HepG2 (cell line): ENCODE data around the gene TEDC1. TPM values are rescaled to one million over a fixed set of nuclear protein-coding genes. Genes with fewer than 3 reads are reported as not detected.
A peak's percentile ranks its signal among the peaks of the same experiment; 100 is the strongest.

ENCODE experiments used
- ATAC-seq: fragments of 200-7000 bp; cut with Tn5 transposase; 3 replicates; pipeline ENCODE4 v1.9.1; 2020; ENCODE audit warnings: mild to moderate bottlenecking, moderate library complexity
- Bru-seq: library from RNA; stranded (reverse); fragments of 400-500 nt; gene quantifications from one replicate; lab custom pipeline; 2021; lab: Mats Ljungman, UMichigan
- BruChase-seq, 2 experiments: library from RNA; stranded (reverse); fragments of 400-500 nt; gene quantifications; one replicate each; lab custom pipeline; 2021; lab: Mats Ljungman, UMichigan
- BruUV-seq: library from RNA; stranded (reverse); fragments of 400-500 nt; replicated peaks from 2 replicates; lab custom pipeline; 2021; lab: Mats Ljungman, UMichigan
- CTCF ChIA-PET: fragments of 300-600 bp; formaldehyde crosslinking; extraction: SDS; loops from one replicate; lab custom pipeline; 2021; ENCODE audit warnings: low total read pairs, inconsistent platforms, low intra/inter-chr PET ratio; lab: Yijun Ruan, JAX
- POLR2A ChIA-PET: fragments of 350-600 bp; sonication (Branson Sonifier 250); formaldehyde crosslinking; loops from one replicate; lab custom pipeline; 2020; ENCODE audit warnings: antibody characterized with exemption, inconsistent platforms; lab: Yijun Ruan, JAX
- DNase-seq: peaks from one replicate; pipeline ENCODE4 v3.0.0-alpha.2; 2015; ENCODE audit warnings: low spot score
- FAIRE-seq: peaks from 3 replicates; lab custom pipeline; 2011; peaks lifted over from hg19 to GRCh38; lab: Jason Lieb, UNC
- H2AFZ ChIP-seq: one replicate; pipeline ENCODE4 v1.6.1; 2011; ENCODE audit warnings: low read length, inconsistent platforms
- H3K27ac ChIP-seq: fragments of 300-600 bp; 3 replicates; pipeline ENCODE4 v1.8.0; 2011; ENCODE audit warnings: mixed run types, mild to moderate bottlenecking, mixed read lengths, low read length, inconsistent platforms; ENCODE audit not compliant: insufficient read depth; ENCODE audit errors: extremely low read length
- H3K27me3 ChIP-seq, 2 experiments: fragments of 200-600 bp in 1 of 2; 2 replicates in 1 of 2; 3 replicates in 1 of 2; pipeline versions ENCODE4 v1.6.0 to v1.8.0; 2011; ENCODE audit warnings: low read length in 2 of 2, mild to moderate bottlenecking in 2 of 2, moderate library complexity in 2 of 2, inconsistent platforms in 1 of 2; ENCODE audit not compliant: insufficient read depth in 2 of 2, control insufficient read depth in 1 of 2
- H3K36me3 ChIP-seq, 2 experiments: fragments of 200-600 bp in 1 of 2; replicated peaks in 1 of 2; 2 replicates in 1 of 2; 3 replicates in 1 of 2; pipeline versions ENCODE4 v1.5.1 to v1.8.0; 2011; ENCODE audit warnings: low read length in 2 of 2, inconsistent platforms in 1 of 2; ENCODE audit not compliant: insufficient read depth in 2 of 2, control insufficient read depth in 1 of 2
- H3K4me1 ChIP-seq: 2 replicates; pipeline ENCODE4 v1.5.1; 2012; ENCODE audit warnings: low read length, inconsistent platforms; ENCODE audit not compliant: insufficient read depth
- H3K4me2 ChIP-seq: 2 replicates; pipeline ENCODE4 v1.6.0; 2011; ENCODE audit warnings: low read depth, low read length, inconsistent platforms
- H3K4me3 ChIP-seq, 3 experiments: fragments of 200-600 bp in 1 of 3; sonication (generic), shearing (Covaris generic) in 1 of 3; replicated peaks in 1 of 3; 2 replicates each; pipeline ENCODE4 v1.5.1; 2011 to 2016; ENCODE audit warnings: low read length in 3 of 3, inconsistent platforms in 2 of 3, low read depth in 2 of 3, mild to moderate bottlenecking in 2 of 3, control low read depth in 1 of 3, mixed read lengths in 1 of 3; ENCODE audit not compliant: insufficient read depth in 1 of 3
- H3K79me2 ChIP-seq: one replicate; pipeline ENCODE4 v1.6.1; 2011; ENCODE audit warnings: low read length, inconsistent platforms; ENCODE audit not compliant: insufficient read depth
- H3K9ac ChIP-seq: 2 replicates; pipeline ENCODE4 v1.6.0; 2011; ENCODE audit warnings: mild to moderate bottlenecking, low read depth, low read length, inconsistent platforms; ENCODE audit not compliant: insufficient read depth
- H3K9me3 ChIP-seq: 2 replicates; pipeline ENCODE4 v1.5.1; 2012; ENCODE audit warnings: mild to moderate bottlenecking, low read length
- H4K20me1 ChIP-seq: 2 replicates; pipeline ENCODE4 v1.6.0; 2011; ENCODE audit warnings: inconsistent platforms, mild to moderate bottlenecking, low read length, moderate library complexity; ENCODE audit not compliant: insufficient read depth
- AKNA ChIP-seq: sonication (generic); formaldehyde crosslinking; IDR thresholded peaks from 2 replicates; pipeline ENCODE4 v1.4.0; 2020; ENCODE audit warnings: missing genetic modification reagents, borderline replicate concordance
- MBD4 ChIP-seq: IDR thresholded peaks from 2 replicates; pipeline ENCODE4 v1.6.1; 2012; ENCODE audit warnings: low read length, inconsistent platforms, borderline replicate concordance
- SALL2 ChIP-seq: sonication (generic); formaldehyde crosslinking; IDR thresholded peaks from 2 replicates; pipeline ENCODE4 v1.8.1; 2023; ENCODE audit warnings: mild to moderate bottlenecking, missing genetic modification reagents, inconsistent platforms
- TFAP4 ChIP-seq: sonication (generic); IDR thresholded peaks from 2 replicates; pipeline ENCODE4 v1.6.1; 2016; ENCODE audit warnings: low read depth, borderline replicate concordance
- ZIK1 ChIP-seq: sonication (generic); formaldehyde crosslinking; IDR thresholded peaks from 2 replicates; pipeline ENCODE4 v1.5.0; 2020; ENCODE audit warnings: mild to moderate bottlenecking, low read depth, missing genetic modification reagents, borderline replicate concordance
- ZNF18 ChIP-seq: sonication (generic); formaldehyde crosslinking; IDR thresholded peaks from 2 replicates; pipeline ENCODE4 v1.8.0; 2022; ENCODE audit warnings: mild to moderate bottlenecking, missing genetic modification reagents; ENCODE audit not compliant: insufficient replicate concordance
- ZNF234 ChIP-seq: sonication (generic); formaldehyde crosslinking; conservative IDR thresholded peaks from 2 replicates; pipeline ENCODE4 v1.5.1; 2020; ENCODE audit warnings: mild to moderate bottlenecking, missing genetic modification reagents
- WGBS: methylation state at CpG from one replicate; pipeline ENCODE4 v1.1.6; 2017; ENCODE audit warnings: low lambda C conversion rate; 5-methylcytosine and 5-hydroxymethylcytosine counted together
- in situ Hi-C: cut with HindIII; loops from 2 replicates; pipeline ENCODE4 v1.10.0; 2017; ENCODE audit warnings: low pct_unique_long_range_greater_than_20kb; ENCODE audit not compliant: extremely low pct_ligation_motif_present
- intact Hi-C: fragments of 100-400 bp; cut with micrococcal nuclease; formaldehyde crosslinking; loops from one replicate; pipeline ENCODE4 v1.10.0; 2022; ENCODE audit not compliant: unreplicated experiment
- long read RNA-seq, 2 experiments: library from RNA in 1 of 2; library from polyadenylated mRNA in 1 of 2; stranded (forward) in 1 of 2; unstranded in 1 of 2; transcript quantifications; one replicate each; pipeline ENCODE4 v2.0.0, GENCODE V29; 2019 to 2022
- polyA minus RNA-seq, 3 experiments: library from RNA; depleted of rRNA, polyadenylated mRNA; stranded (reverse); fragments of >200 nt; gene quantifications; 2 replicates each; pipeline ENCODE4 v1.2.3, GENCODE V29; 2011; ENCODE audit warnings: low replicate concordance in 1 of 3
- polyA plus RNA-seq, 8 experiments: library from polyadenylated mRNA; depleted of rRNA in 3 of 8; stranded (reverse) in 7 of 8; unstranded in 1 of 8; fragments of >200 nt; fragmentation: Illumina TruSeq in 4 of 8; extraction: Trizol in 4 of 8; gene quantifications; 2 replicates each; pipeline versions ENCODE4 v1.2.1 to v1.2.3, GENCODE V29; 2011 to 2016; ENCODE audit warnings: low read depth in 4 of 8, missing spikeins in 1 of 8, mixed read lengths in 1 of 8; ENCODE audit not compliant: insufficient read depth in 1 of 8
- total RNA-seq, 5 experiments: library from RNA; depleted of rRNA; stranded (reverse); fragments of >200 nt; fragmentation: Illumina TruSeq; extraction: Trizol; gene quantifications; 2 replicates each; pipeline ENCODE4 v1.2.3, GENCODE V29; 2016; ENCODE audit warnings: low read depth in 1 of 5

Gene TEDC1
- total RNA-seq (2016; rRNA removed; fragmentation: Illumina TruSeq; extraction: Trizol), result 20.7 and 27.4 TPM in 2 replicates
- 9.2 and 10.3 TPM in 2 replicates for total RNA-seq (2016; cell fraction: cytosol; rRNA removed; fragmentation: Illumina TruSeq; extraction: Trizol; ENCODE audit: low read depth)
- total RNA-seq (2016; cell fraction: insoluble cytoplasmic fraction; rRNA removed; fragmentation: Illumina TruSeq; extraction: Trizol), result 21.2 and 28.4 TPM in 2 replicates
- 12.9 and 13.8 TPM in 2 replicates for total RNA-seq (2016; cell fraction: membrane; rRNA removed; fragmentation: Illumina TruSeq; extraction: Trizol)
- 15.9 and 16.8 TPM in 2 replicates for total RNA-seq (2016; cell fraction: nucleus; rRNA removed; fragmentation: Illumina TruSeq; extraction: Trizol)
- 5.7 and 7.3 TPM in 2 replicates for polyA plus RNA-seq (2011; rRNA removed)
- polyA plus RNA-seq (2011; cell fraction: cytosol; rRNA removed), result 4.1 and 10.9 TPM in 2 replicates
- 20.8 and 27.4 TPM in 2 replicates for polyA plus RNA-seq (2011; cell fraction: nucleus; rRNA removed)
- polyA plus RNA-seq (2012), result 4.5 and 5.0 TPM in 2 replicates
- polyA plus RNA-seq (2016; cell fraction: cytosol; fragmentation: Illumina TruSeq; extraction: Trizol; ENCODE audit: low read depth), result 5.8 and 6.5 TPM in 2 replicates
- 20.9 and 21.6 TPM in 2 replicates for polyA plus RNA-seq (2016; cell fraction: insoluble cytoplasmic fraction; fragmentation: Illumina TruSeq; extraction: Trizol; ENCODE audit: low read depth)
- polyA plus RNA-seq (2016; cell fraction: membrane; fragmentation: Illumina TruSeq; extraction: Trizol; ENCODE audit: low read depth), result 9.6 and 10.0 TPM in 2 replicates
- polyA plus RNA-seq (2016; cell fraction: nucleus; fragmentation: Illumina TruSeq; extraction: Trizol; ENCODE audit: insufficient read depth, low read depth), result 36.1 and 37.5 TPM in 2 replicates
- 12.1 and 23.1 TPM in 2 replicates for polyA minus RNA-seq (2011; rRNA and poly(A)+ RNA removed; ENCODE audit: low replicate concordance)
- polyA minus RNA-seq (2011; cell fraction: cytosol; rRNA and poly(A)+ RNA removed), result 2.8 and 5.5 TPM in 2 replicates
- polyA minus RNA-seq (2011; cell fraction: nucleus; rRNA and poly(A)+ RNA removed), result 7.3 and 9.0 TPM in 2 replicates
- percentile 53 among the genes with signal in this experiment for Bru-seq, nascent RNA
- BruChase-seq, experiment 1, labeled RNA remaining after a 6-hour chase, result percentile 45 among the genes with signal in this experiment
- percentile 45 among the genes with signal in this experiment for BruChase-seq, experiment 2, labeled RNA remaining after a 2-hour chase
- long read RNA-seq, experiment 1, transcript TEDC1-204 (8 exons, 1,630 nt), result major isoform, 6 of 22 reads
- long read RNA-seq, experiment 1, partial matches to known transcripts, result 3 of 22 reads
- long read RNA-seq, experiment 1, other reads (novel, unspliced or antisense), result 9 of 22 reads
- long read RNA-seq, experiment 2, full-length matches to known transcripts, result 10 of 29 reads
- long read RNA-seq, experiment 2, partial matches to known transcripts, result 5 of 29 reads
- long read RNA-seq, experiment 2, other reads (novel, unspliced or antisense), result 14 of 29 reads

- Histone ChIP-seq H3K9me3 (no peaks in the 10 kb centered on the region), H3K79me2 (peaks cover 16% of the 10 kb centered on the region), H4K20me1 (no peaks in the 10 kb centered on the region), H3K36me3 (peaks cover 0 to 3% of the 10 kb centered on the region in 2 experiments; a peak in 1 of 5 replicates), H2AFZ (no peak within 1 kb of the TSS), H3K4me3 (peak within 1 kb of the TSS; percentile 59 to 80 (median 70); a peak in 5 of 6 replicates), H3K27me3 (no peaks in the 10 kb centered on the region; a peak in 1 of 5 replicates), H3K27ac (peak within 1 kb of the TSS; percentile 93), H3K4me2 (peak within 1 kb of the TSS; percentile 97), H3K9ac (peak within 1 kb of the TSS; percentile 84), H3K4me1 (peaks cover 66% of the 10 kb centered on the region)
- POLR2A ChIA-PET, result interaction anchor here (1.2 to 1.5 kb wide), 2 partner anchors 14 to 37 kb away, joined by 4 to 10 read pairs; no protein-coding TSS in a partner anchor
- intact Hi-C loops (loop anchor here (1.0 to 10.0 kb wide), 2 partner anchors 9 to 176 kb away; partner anchors contain the start of gene PACS2), in situ Hi-C loops (no loop called here)
- ATAC-seq (peak; percentile 77), DNase-seq (peak; percentile 99), FAIRE-seq (peak; percentile 97)
- 0% methylated on average over 19 of the region's 94 CpGs for WGBS
- CTCF ChIA-PET, result interaction anchor here (0.7 to 3.6 kb wide), 6 partner anchors 9 to 120 kb away, joined by 3 to 24 read pairs (median 6); no protein-coding TSS in a partner anchor
- BruUV-seq, result no TSS peak
- TF ChIP-seq SALL2 (CRISPR knock-in tag) (peak; percentile 77; the same call in 1 of the 2 replicates), ZIK1 (no peak), MBD4 (no peak), AKNA (CRISPR knock-in tag) (no peak), ZNF18 (CRISPR knock-in tag) (peak; percentile 21), ZNF234 (CRISPR knock-in tag) (no peak; the same call in 1 of the 2 replicates), TFAP4 (no peak)
Observed at GRCh38 chr14:105490572-105491365, at the start of gene TEDC1. TEDC1 (plus strand) TSS chr14:105491246; CDS start chr14:105491376, 130 bp downstream.
